Liver (tissue), 9 donors: ENCODE measurements around the gene ZNF488. TPM values are rescaled to one million over a fixed set of nuclear protein-coding genes. Genes with fewer than 3 reads are reported as not detected.

Experiments
- DNase-seq: peaks from one replicate; pipeline ENCODE4 v3.0.0-alpha.2; 2017; ENCODE audit warnings: low spot score
- H3K27ac ChIP-seq, 2 donors: one replicate each; pipeline ENCODE4 v1.7.0; 2013; ENCODE audit warnings: inconsistent platforms in 2 of 2, low read length in 2 of 2, control low read depth in 1 of 2, low read depth in 1 of 2, mild to moderate bottlenecking in 1 of 2
- H3K27me3 ChIP-seq, 4 donors: one replicate each; pipeline versions ENCODE4 v1.6.1 to v1.7.0; 2013; ENCODE audit warnings: low read length in 3 of 4, inconsistent platforms in 1 of 4, mild to moderate bottlenecking in 1 of 4, moderate library complexity in 1 of 4; ENCODE audit not compliant: control insufficient read depth in 4 of 4, insufficient read depth in 4 of 4
- H3K36me3 ChIP-seq, 4 donors: one replicate each; pipeline versions ENCODE4 v1.6.1 to v1.7.0; 2013; ENCODE audit warnings: low read length in 3 of 4, mild to moderate bottlenecking in 3 of 4, low read depth in 1 of 4, moderate library complexity in 1 of 4; ENCODE audit not compliant: control insufficient read depth in 4 of 4, insufficient read depth in 3 of 4
- H3K4me1 ChIP-seq, 4 donors: one replicate each; pipeline versions ENCODE4 v1.6.1 to v1.7.0; 2013; ENCODE audit warnings: low read length in 3 of 4, mild to moderate bottlenecking in 3 of 4, moderate library complexity in 1 of 4; ENCODE audit not compliant: control insufficient read depth in 4 of 4, insufficient read depth in 4 of 4
- H3K4me3 ChIP-seq, 3 donors: one replicate each; pipeline versions ENCODE4 v1.6.1 to v1.7.0; 2013; ENCODE audit warnings: low read length in 3 of 3, control low read depth in 1 of 3, low read depth in 1 of 3, mild to moderate bottlenecking in 1 of 3
- H3K9ac ChIP-seq, 2 donors: one replicate each; pipeline ENCODE4 v1.7.0; 2013; ENCODE audit warnings: low read length in 2 of 2, mild to moderate bottlenecking in 2 of 2, moderate library complexity in 2 of 2, control low read depth in 1 of 2, low read depth in 1 of 2
- H3K9me3 ChIP-seq, 4 donors: one replicate each; pipeline versions ENCODE4 v1.6.1 to v1.7.0; 2013; ENCODE audit warnings: low read length in 3 of 4; ENCODE audit not compliant: control insufficient read depth in 4 of 4
- EGR1 ChIP-seq, 2 donors: IDR thresholded peaks; 2 replicates each; pipeline ENCODE4 v1.6.1; 2016 to 2018; ENCODE audit warnings: antibody characterized with exemption in 2 of 2, low read depth in 2 of 2
- FOXA1 ChIP-seq: IDR thresholded peaks from 2 replicates; pipeline ENCODE4 v1.6.1; 2016; ENCODE audit warnings: antibody characterized with exemption
- FOXA2 ChIP-seq: IDR thresholded peaks from 2 replicates; pipeline ENCODE4 v1.6.1; 2016; ENCODE audit warnings: antibody characterized with exemption
- GABPA ChIP-seq, 2 donors: IDR thresholded peaks in 1 of 2; conservative IDR thresholded peaks in 1 of 2; 2 replicates each; pipeline ENCODE4 v1.6.1; 2016; ENCODE audit warnings: antibody characterized with exemption in 2 of 2, mild to moderate bottlenecking in 1 of 2, moderate library complexity in 1 of 2
- HNF4A ChIP-seq, 2 donors: conservative IDR thresholded peaks; 2 replicates each; pipeline ENCODE4 v1.6.1; 2016; ENCODE audit warnings: antibody characterized with exemption in 2 of 2, mild to moderate bottlenecking in 2 of 2
- HNF4G ChIP-seq: IDR thresholded peaks from 2 replicates; pipeline ENCODE4 v1.6.1; 2016; ENCODE audit warnings: antibody characterized with exemption
- JUND ChIP-seq, 2 donors: IDR thresholded peaks; 2 replicates each; pipeline ENCODE4 v1.6.1; 2016; ENCODE audit warnings: antibody characterized with exemption in 2 of 2
- NR2F2 ChIP-seq: IDR thresholded peaks from 2 replicates; pipeline ENCODE4 v1.6.1; 2016; ENCODE audit warnings: antibody characterized with exemption
- RAD21 ChIP-seq, 2 donors: IDR thresholded peaks; 2 replicates each; pipeline ENCODE4 v1.6.1; 2016; ENCODE audit warnings: antibody characterized with exemption in 2 of 2, mild to moderate bottlenecking in 2 of 2
- RXRA ChIP-seq, 2 donors: IDR thresholded peaks; 2 replicates each; pipeline ENCODE4 v1.6.1; 2017 to 2018; ENCODE audit warnings: antibody characterized with exemption in 2 of 2, mild to moderate bottlenecking in 1 of 2
- YY1 ChIP-seq: IDR thresholded peaks from 2 replicates; pipeline ENCODE4 v1.6.1; 2016; ENCODE audit warnings: antibody characterized with exemption, mild to moderate bottlenecking
- WGBS: extraction: QIAGEN DNeasy Blood & Tissue Kit; methylation state at CpG from one replicate; pipeline ENCODE4 v1.1.7; 2013; 5-methylcytosine and 5-hydroxymethylcytosine counted together
- polyA plus RNA-seq, 2 donors: library from polyadenylated mRNA; stranded (reverse) in 1 of 2; unstranded in 1 of 2; fragments of 200-250 nt in 1 of 2; fragments of >200 nt in 1 of 2; fragmentation: Nextera tagmentation in 1 of 2; extraction: Ambion mirVana in 1 of 2; gene quantifications; one replicate each; pipeline versions ENCODE4 v1.2.1 to v1.2.3, GENCODE V29; 2013 to 2015
- total RNA-seq, 2 donors: library from RNA; depleted of rRNA; stranded (reverse); fragments of >200 nt; gene quantifications; one replicate each; pipeline ENCODE4 v1.2.3, GENCODE V29; 2014
- TF ChIP-seq, protein P1 (sequence below): fragments of 150-350 bp; IDR thresholded peaks from 2 replicates; pipeline ENCODE4 v1.5.1; 2017; ENCODE audit warnings: improper control_type of control experiment, low read depth, low read length; ENCODE audit not compliant: missing input control
- TF ChIP-seq, protein P2 (sequence below): IDR thresholded peaks from 2 replicates; pipeline ENCODE4 v1.6.1; 2016; ENCODE audit warnings: antibody characterized with exemption
- TF ChIP-seq, protein P3 (sequence below): IDR thresholded peaks from 2 replicates; pipeline ENCODE4 v1.6.1; 2016; ENCODE audit warnings: antibody characterized with exemption, mild to moderate bottlenecking
- TF ChIP-seq, protein P4 (sequence below): IDR thresholded peaks from 2 replicates; pipeline ENCODE4 v1.6.1; 2016; ENCODE audit warnings: antibody characterized with exemption
- TF ChIP-seq, protein P5 (sequence below): IDR thresholded peaks from 2 replicates; pipeline ENCODE4 v1.6.1; 2016; ENCODE audit warnings: antibody characterized with exemption
- donor health status: healthy.
- donor health status: healthy.
- donor health status: healthy.
- donor health status: healthy.
- donor health status: healthy.

Gene ZNF488
- total and polyA plus RNA-seq, 4 donors = 0.02 to 0.09 TPM; not detected in 2

DNA sequence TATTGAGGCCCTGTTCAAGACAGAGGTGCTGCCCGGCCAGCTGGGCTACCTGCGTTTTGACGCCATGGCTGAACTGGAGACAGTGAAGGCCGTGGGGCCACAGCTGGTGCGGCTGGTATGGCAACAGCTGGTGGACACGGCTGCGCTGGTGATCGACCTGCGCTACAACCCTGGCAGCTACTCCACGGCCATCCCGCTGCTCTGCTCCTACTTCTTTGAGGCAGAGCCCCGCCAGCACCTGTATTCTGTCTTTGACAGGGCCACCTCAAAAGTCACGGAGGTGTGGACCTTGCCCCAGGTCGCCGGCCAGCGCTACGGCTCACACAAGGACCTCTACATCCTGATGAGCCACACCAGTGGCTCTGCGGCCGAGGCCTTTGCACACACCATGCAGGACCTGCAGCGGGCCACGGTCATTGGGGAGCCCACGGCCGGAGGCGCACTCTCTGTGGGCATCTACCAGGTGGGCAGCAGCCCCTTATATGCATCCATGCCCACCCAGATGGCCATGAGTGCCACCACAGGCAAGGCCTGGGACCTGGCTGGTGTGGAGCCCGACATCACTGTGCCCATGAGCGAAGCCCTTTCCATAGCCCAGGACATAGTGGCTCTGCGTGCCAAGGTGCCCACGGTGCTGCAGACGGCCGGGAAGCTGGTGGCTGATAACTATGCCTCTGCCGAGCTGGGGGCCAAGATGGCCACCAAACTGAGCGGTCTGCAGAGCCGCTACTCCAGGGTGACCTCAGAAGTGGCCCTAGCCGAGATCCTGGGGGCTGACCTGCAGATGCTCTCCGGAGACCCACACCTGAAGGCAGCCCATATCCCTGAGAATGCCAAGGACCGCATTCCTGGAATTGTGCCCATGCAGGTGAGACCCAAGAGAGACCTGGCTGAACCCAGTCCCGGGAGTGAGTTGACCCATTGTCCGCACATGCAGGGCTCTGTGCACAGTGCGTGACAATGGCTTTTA is 33.1 kb downstream of the ZNF488 start:
- H3K9me3 ChIP-seq = no peaks in the 10 kb centered on the region
- H3K4me3 ChIP-seq = no peak overlapping the region
- H3K27me3 ChIP-seq = no peaks in the 10 kb centered on the region
- 94% methylated on average over 39 of the region's 39 CpGs for WGBS
- H3K36me3 ChIP-seq = no peaks in the 10 kb centered on the region
- no peak overlapping the region for H3K27ac ChIP-seq
- no peak overlapping the region for H3K9ac ChIP-seq
- no peaks in the 10 kb centered on the region for H3K4me1 ChIP-seq
- no peak for DNase-seq
- TF ChIP-seq HNF4A (conservative IDR thresholded peaks at IDR 0.05) = no peak
- TF ChIP-seq, protein P1, sequence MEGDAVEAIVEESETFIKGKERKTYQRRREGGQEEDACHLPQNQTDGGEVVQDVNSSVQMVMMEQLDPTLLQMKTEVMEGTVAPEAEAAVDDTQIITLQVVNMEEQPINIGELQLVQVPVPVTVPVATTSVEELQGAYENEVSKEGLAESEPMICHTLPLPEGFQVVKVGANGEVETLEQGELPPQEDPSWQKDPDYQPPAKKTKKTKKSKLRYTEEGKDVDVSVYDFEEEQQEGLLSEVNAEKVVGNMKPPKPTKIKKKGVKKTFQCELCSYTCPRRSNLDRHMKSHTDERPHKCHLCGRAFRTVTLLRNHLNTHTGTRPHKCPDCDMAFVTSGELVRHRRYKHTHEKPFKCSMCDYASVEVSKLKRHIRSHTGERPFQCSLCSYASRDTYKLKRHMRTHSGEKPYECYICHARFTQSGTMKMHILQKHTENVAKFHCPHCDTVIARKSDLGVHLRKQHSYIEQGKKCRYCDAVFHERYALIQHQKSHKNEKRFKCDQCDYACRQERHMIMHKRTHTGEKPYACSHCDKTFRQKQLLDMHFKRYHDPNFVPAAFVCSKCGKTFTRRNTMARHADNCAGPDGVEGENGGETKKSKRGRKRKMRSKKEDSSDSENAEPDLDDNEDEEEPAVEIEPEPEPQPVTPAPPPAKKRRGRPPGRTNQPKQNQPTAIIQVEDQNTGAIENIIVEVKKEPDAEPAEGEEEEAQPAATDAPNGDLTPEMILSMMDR = no peak
- no peak for TF ChIP-seq HNF4G
- TF ChIP-seq, protein P2, sequence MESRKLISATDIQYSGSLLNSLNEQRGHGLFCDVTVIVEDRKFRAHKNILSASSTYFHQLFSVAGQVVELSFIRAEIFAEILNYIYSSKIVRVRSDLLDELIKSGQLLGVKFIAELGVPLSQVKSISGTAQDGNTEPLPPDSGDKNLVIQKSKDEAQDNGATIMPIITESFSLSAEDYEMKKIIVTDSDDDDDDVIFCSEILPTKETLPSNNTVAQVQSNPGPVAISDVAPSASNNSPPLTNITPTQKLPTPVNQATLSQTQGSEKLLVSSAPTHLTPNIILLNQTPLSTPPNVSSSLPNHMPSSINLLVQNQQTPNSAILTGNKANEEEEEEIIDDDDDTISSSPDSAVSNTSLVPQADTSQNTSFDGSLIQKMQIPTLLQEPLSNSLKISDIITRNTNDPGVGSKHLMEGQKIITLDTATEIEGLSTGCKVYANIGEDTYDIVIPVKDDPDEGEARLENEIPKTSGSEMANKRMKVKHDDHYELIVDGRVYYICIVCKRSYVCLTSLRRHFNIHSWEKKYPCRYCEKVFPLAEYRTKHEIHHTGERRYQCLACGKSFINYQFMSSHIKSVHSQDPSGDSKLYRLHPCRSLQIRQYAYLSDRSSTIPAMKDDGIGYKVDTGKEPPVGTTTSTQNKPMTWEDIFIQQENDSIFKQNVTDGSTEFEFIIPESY = no peak
- TF ChIP-seq, protein P3, sequence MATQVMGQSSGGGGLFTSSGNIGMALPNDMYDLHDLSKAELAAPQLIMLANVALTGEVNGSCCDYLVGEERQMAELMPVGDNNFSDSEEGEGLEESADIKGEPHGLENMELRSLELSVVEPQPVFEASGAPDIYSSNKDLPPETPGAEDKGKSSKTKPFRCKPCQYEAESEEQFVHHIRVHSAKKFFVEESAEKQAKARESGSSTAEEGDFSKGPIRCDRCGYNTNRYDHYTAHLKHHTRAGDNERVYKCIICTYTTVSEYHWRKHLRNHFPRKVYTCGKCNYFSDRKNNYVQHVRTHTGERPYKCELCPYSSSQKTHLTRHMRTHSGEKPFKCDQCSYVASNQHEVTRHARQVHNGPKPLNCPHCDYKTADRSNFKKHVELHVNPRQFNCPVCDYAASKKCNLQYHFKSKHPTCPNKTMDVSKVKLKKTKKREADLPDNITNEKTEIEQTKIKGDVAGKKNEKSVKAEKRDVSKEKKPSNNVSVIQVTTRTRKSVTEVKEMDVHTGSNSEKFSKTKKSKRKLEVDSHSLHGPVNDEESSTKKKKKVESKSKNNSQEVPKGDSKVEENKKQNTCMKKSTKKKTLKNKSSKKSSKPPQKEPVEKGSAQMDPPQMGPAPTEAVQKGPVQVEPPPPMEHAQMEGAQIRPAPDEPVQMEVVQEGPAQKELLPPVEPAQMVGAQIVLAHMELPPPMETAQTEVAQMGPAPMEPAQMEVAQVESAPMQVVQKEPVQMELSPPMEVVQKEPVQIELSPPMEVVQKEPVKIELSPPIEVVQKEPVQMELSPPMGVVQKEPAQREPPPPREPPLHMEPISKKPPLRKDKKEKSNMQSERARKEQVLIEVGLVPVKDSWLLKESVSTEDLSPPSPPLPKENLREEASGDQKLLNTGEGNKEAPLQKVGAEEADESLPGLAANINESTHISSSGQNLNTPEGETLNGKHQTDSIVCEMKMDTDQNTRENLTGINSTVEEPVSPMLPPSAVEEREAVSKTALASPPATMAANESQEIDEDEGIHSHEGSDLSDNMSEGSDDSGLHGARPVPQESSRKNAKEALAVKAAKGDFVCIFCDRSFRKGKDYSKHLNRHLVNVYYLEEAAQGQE = no peak
- TF ChIP-seq NR2F2 = no peak
- no peak for TF ChIP-seq JUND (IDR thresholded peaks at IDR 0.05)
- TF ChIP-seq EGR1 (IDR thresholded peaks at IDR 0.05; ENCODE audit: low read depth in 2 of 2) = no peak
- TF ChIP-seq RXRA (IDR thresholded peaks at IDR 0.05) = no peak
- TF ChIP-seq FOXA1 = no peak
- no peak for TF ChIP-seq RAD21 (IDR thresholded peaks at IDR 0.05)
- TF ChIP-seq YY1 = no peak

DNA sequence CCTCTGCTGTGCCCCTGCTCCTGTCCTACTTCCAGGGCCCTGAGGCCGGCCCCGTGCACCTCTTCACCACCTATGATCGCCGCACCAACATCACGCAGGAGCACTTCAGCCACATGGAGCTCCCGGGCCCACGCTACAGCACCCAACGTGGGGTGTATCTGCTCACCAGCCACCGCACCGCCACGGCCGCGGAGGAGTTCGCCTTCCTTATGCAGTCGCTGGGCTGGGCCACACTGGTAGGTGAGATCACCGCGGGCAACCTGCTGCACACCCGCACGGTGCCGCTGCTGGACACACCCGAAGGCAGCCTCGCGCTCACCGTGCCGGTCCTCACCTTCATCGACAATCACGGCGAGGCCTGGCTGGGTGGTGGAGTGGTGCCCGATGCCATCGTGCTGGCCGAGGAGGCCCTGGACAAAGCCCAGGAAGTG is 34.1 kb downstream of the ZNF488 start:
- Histone ChIP-seq H3K4me1 (no peaks in the 10 kb centered on the region), H3K9ac (no peak overlapping the region), H3K9me3 (no peaks in the 10 kb centered on the region), H3K27me3 (no peaks in the 10 kb centered on the region), H3K27ac (no peak overlapping the region), H3K36me3 (no peaks in the 10 kb centered on the region), H3K4me3 (no peak overlapping the region)
- DNase-seq = no peak
- 97% methylated on average over 31 of the region's 31 CpGs for WGBS
- TF ChIP-seq, protein P4, sequence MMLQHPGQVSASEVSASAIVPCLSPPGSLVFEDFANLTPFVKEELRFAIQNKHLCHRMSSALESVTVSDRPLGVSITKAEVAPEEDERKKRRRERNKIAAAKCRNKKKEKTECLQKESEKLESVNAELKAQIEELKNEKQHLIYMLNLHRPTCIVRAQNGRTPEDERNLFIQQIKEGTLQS = no peak
- TF ChIP-seq EGR1 (IDR thresholded peaks at IDR 0.05; ENCODE audit: low read depth in 2 of 2) = no peak
- no peak for TF ChIP-seq GABPA (IDR thresholded peaks at IDR 0.05 in 1 of 2, conservative IDR thresholded peaks at IDR 0.05 in 1 of 2)
- no peak for TF ChIP-seq YY1
- TF ChIP-seq, protein P5, sequence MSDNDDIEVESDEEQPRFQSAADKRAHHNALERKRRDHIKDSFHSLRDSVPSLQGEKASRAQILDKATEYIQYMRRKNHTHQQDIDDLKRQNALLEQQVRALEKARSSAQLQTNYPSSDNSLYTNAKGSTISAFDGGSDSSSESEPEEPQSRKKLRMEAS = no peak
- TF ChIP-seq RAD21 (IDR thresholded peaks at IDR 0.05) = no peak
- TF ChIP-seq FOXA2 = no peak
- no peak for TF ChIP-seq HNF4G
